C4-2B (cell line): Measurements from ENCODE around the gene SETX.

Experiments
- CTCF ChIP-seq: fragments of 450-650 bp; conservative IDR thresholded peaks from 2 replicates; pipeline ENCODE4 v1.5.1; 2017; ENCODE audit warnings: mild to moderate bottlenecking
- ZFX ChIP-seq: fragments of 450-650 bp; IDR thresholded peaks from 2 replicates; pipeline ENCODE4 v1.6.1; 2017

- TF ChIP-seq CTCF = no peak
- TF ChIP-seq ZFX = no peak
These were observed 15.8 kb upstream of the SETX start for GRCh38 chr9:132370592-132370991.
